ENCODE results near the gene ZNF407. TPM values are rescaled to one million over a fixed set of nuclear protein-coding genes. Genes with fewer than 3 reads are reported as not detected.

The ZNF407 gene
- total and polyA plus RNA-seq, 4 donors = 1.9 to 16.5 (median 6.6) TPM

DNA sequence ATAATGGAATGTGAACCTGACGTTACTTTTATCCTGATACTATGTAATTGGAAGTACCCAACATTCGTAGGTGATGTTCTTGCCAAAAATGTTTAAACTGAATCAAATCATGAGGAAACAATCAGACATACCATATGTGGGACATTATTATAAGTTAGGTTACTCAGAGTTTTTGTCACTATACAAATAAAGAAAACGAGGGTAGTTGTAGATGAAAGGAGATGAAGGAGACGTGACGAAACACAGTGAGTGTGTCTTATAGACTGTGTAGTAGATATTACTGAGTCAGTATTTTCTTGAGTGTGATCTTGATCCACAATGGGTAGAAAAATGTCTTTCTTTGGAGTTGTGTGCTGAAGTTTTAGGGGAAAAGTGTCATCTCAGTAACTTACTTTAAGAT is 176.8 kb downstream of the ZNF407 start:
- H3K4me1 ChIP-seq (ENCODE audit: control insufficient read depth in 4 of 4, insufficient read depth in 4 of 4, low read length in 3 of 4) = no peaks in the 10 kb centered on the region
- no peaks in the 10 kb centered on the region for H3K27me3 ChIP-seq (ENCODE audit: control insufficient read depth in 4 of 4, insufficient read depth in 4 of 4, low read length in 3 of 4)
- H3K9ac ChIP-seq (ENCODE audit: low read depth in 1 of 2, low read length in 2 of 2) = no peak overlapping the region
- no peaks in the 10 kb centered on the region for H3K36me3 ChIP-seq (ENCODE audit: control insufficient read depth in 4 of 4, insufficient read depth in 3 of 4, low read depth in 1 of 4, low read length in 3 of 4)
- TF ChIP-seq, protein P1, sequence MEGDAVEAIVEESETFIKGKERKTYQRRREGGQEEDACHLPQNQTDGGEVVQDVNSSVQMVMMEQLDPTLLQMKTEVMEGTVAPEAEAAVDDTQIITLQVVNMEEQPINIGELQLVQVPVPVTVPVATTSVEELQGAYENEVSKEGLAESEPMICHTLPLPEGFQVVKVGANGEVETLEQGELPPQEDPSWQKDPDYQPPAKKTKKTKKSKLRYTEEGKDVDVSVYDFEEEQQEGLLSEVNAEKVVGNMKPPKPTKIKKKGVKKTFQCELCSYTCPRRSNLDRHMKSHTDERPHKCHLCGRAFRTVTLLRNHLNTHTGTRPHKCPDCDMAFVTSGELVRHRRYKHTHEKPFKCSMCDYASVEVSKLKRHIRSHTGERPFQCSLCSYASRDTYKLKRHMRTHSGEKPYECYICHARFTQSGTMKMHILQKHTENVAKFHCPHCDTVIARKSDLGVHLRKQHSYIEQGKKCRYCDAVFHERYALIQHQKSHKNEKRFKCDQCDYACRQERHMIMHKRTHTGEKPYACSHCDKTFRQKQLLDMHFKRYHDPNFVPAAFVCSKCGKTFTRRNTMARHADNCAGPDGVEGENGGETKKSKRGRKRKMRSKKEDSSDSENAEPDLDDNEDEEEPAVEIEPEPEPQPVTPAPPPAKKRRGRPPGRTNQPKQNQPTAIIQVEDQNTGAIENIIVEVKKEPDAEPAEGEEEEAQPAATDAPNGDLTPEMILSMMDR (IDR thresholded peaks at IDR 0.05; ENCODE audit: low read depth, low read length, missing input control) = no peak
- TF ChIP-seq, protein P2, sequence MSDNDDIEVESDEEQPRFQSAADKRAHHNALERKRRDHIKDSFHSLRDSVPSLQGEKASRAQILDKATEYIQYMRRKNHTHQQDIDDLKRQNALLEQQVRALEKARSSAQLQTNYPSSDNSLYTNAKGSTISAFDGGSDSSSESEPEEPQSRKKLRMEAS (IDR thresholded peaks at IDR 0.05) = no peak
- WGBS = 97% methylated on average over 5 of the region's 5 CpGs
- H3K9me3 ChIP-seq (ENCODE audit: control insufficient read depth in 4 of 4, low read length in 3 of 4) = no peaks in the 10 kb centered on the region
- no peak overlapping the region for H3K27ac ChIP-seq (ENCODE audit: low read depth in 1 of 2, low read length in 2 of 2)
- DNase-seq (ENCODE audit: low spot score) = no peak
- H3K4me3 ChIP-seq (ENCODE audit: low read depth in 1 of 3, low read length in 3 of 3) = no peak overlapping the region

DNA sequence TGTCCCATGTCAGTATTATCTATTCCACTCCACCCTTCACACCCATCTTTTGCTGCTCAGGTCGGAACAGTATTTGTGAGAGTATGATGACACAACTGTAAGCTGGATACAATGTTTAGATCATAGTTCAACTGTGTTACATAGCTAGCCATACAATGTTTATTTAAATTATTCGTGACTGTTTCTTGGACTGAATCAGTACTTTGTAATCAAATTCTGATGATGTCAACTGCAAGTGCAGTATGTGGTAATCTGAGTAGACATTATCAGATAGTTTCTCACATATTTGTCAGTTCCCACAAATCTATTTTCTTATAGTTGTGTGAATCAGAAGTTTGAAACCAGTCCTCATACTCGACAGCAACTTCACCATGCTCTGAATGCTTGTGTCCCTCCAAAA is 177.6 kb downstream of the ZNF407 start:
- H3K36me3 ChIP-seq (ENCODE audit: control insufficient read depth in 4 of 4, insufficient read depth in 3 of 4, low read depth in 1 of 4, low read length in 3 of 4) = no peaks in the 10 kb centered on the region
- 88% methylated on average over 3 of the region's 3 CpGs for WGBS
- no peak for DNase-seq (ENCODE audit: low spot score)
- H3K9ac ChIP-seq (ENCODE audit: low read depth in 1 of 2, low read length in 2 of 2) = no peak overlapping the region
- no peaks in the 10 kb centered on the region for H3K9me3 ChIP-seq (ENCODE audit: control insufficient read depth in 4 of 4, low read length in 3 of 4)
- H3K4me3 ChIP-seq (ENCODE audit: low read depth in 1 of 3, low read length in 3 of 3) = no peak overlapping the region
- no peaks in the 10 kb centered on the region for H3K4me1 ChIP-seq (ENCODE audit: control insufficient read depth in 4 of 4, insufficient read depth in 4 of 4, low read length in 3 of 4)
- H3K27ac ChIP-seq (ENCODE audit: low read depth in 1 of 2, low read length in 2 of 2) = no peak overlapping the region
- H3K27me3 ChIP-seq (ENCODE audit: control insufficient read depth in 4 of 4, insufficient read depth in 4 of 4, low read length in 3 of 4) = no peaks in the 10 kb centered on the region
- no peak for TF ChIP-seq FOXA2 (IDR thresholded peaks at IDR 0.05)
- TF ChIP-seq RXRA (IDR thresholded peaks at IDR 0.05) = no peak
- TF ChIP-seq, protein P3, sequence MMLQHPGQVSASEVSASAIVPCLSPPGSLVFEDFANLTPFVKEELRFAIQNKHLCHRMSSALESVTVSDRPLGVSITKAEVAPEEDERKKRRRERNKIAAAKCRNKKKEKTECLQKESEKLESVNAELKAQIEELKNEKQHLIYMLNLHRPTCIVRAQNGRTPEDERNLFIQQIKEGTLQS (IDR thresholded peaks at IDR 0.05) = no peak
- TF ChIP-seq HNF4G (IDR thresholded peaks at IDR 0.05) = no peak
- no peak for TF ChIP-seq FOXA1 (IDR thresholded peaks at IDR 0.05)
- TF ChIP-seq GABPA (IDR thresholded peaks at IDR 0.05 in 1 of 2, conservative IDR thresholded peaks at IDR 0.05 in 1 of 2) = no peak
- TF ChIP-seq, protein P1 (IDR thresholded peaks at IDR 0.05; ENCODE audit: low read depth, low read length, missing input control) = no peak
- TF ChIP-seq, protein P4, sequence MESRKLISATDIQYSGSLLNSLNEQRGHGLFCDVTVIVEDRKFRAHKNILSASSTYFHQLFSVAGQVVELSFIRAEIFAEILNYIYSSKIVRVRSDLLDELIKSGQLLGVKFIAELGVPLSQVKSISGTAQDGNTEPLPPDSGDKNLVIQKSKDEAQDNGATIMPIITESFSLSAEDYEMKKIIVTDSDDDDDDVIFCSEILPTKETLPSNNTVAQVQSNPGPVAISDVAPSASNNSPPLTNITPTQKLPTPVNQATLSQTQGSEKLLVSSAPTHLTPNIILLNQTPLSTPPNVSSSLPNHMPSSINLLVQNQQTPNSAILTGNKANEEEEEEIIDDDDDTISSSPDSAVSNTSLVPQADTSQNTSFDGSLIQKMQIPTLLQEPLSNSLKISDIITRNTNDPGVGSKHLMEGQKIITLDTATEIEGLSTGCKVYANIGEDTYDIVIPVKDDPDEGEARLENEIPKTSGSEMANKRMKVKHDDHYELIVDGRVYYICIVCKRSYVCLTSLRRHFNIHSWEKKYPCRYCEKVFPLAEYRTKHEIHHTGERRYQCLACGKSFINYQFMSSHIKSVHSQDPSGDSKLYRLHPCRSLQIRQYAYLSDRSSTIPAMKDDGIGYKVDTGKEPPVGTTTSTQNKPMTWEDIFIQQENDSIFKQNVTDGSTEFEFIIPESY (IDR thresholded peaks at IDR 0.05) = no peak
- no peak for TF ChIP-seq TAF1 (conservative IDR thresholded peaks at IDR 0.05)
- TF ChIP-seq, protein P2 (IDR thresholded peaks at IDR 0.05) = no peak
- no peak for TF ChIP-seq YY1 (IDR thresholded peaks at IDR 0.05)
- TF ChIP-seq, protein P5, sequence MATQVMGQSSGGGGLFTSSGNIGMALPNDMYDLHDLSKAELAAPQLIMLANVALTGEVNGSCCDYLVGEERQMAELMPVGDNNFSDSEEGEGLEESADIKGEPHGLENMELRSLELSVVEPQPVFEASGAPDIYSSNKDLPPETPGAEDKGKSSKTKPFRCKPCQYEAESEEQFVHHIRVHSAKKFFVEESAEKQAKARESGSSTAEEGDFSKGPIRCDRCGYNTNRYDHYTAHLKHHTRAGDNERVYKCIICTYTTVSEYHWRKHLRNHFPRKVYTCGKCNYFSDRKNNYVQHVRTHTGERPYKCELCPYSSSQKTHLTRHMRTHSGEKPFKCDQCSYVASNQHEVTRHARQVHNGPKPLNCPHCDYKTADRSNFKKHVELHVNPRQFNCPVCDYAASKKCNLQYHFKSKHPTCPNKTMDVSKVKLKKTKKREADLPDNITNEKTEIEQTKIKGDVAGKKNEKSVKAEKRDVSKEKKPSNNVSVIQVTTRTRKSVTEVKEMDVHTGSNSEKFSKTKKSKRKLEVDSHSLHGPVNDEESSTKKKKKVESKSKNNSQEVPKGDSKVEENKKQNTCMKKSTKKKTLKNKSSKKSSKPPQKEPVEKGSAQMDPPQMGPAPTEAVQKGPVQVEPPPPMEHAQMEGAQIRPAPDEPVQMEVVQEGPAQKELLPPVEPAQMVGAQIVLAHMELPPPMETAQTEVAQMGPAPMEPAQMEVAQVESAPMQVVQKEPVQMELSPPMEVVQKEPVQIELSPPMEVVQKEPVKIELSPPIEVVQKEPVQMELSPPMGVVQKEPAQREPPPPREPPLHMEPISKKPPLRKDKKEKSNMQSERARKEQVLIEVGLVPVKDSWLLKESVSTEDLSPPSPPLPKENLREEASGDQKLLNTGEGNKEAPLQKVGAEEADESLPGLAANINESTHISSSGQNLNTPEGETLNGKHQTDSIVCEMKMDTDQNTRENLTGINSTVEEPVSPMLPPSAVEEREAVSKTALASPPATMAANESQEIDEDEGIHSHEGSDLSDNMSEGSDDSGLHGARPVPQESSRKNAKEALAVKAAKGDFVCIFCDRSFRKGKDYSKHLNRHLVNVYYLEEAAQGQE (IDR thresholded peaks at IDR 0.05) = no peak
- no peak for TF ChIP-seq RAD21 (IDR thresholded peaks at IDR 0.05)
- TF ChIP-seq EGR1 (IDR thresholded peaks at IDR 0.05; ENCODE audit: low read depth in 2 of 2) = no peak
- TF ChIP-seq NR2F2 (IDR thresholded peaks at IDR 0.05) = no peak
- no peak for TF ChIP-seq HNF4A (conservative IDR thresholded peaks at IDR 0.05)
- TF ChIP-seq SP1 (IDR thresholded peaks at IDR 0.05) = no peak
- TF ChIP-seq JUND (IDR thresholded peaks at IDR 0.05) = no peak
